SKM-1 treated with dmso at 0.1 percent for 144 hours (cell line): Measurements from ENCODE around the gene UBA7.
"Not testable (repeated sequence)": the region's sequence is repeated elsewhere in the genome, so short reads cannot be mapped to it uniquely, and the experiment has no call there.

Source experiments
- DNase-seq: peaks from one replicate; lab custom pipeline; 2025; ENCODE audit not compliant: unreplicated experiment; lab: John Stamatoyannopoulos, UW

The UBA7 gene, protein sequence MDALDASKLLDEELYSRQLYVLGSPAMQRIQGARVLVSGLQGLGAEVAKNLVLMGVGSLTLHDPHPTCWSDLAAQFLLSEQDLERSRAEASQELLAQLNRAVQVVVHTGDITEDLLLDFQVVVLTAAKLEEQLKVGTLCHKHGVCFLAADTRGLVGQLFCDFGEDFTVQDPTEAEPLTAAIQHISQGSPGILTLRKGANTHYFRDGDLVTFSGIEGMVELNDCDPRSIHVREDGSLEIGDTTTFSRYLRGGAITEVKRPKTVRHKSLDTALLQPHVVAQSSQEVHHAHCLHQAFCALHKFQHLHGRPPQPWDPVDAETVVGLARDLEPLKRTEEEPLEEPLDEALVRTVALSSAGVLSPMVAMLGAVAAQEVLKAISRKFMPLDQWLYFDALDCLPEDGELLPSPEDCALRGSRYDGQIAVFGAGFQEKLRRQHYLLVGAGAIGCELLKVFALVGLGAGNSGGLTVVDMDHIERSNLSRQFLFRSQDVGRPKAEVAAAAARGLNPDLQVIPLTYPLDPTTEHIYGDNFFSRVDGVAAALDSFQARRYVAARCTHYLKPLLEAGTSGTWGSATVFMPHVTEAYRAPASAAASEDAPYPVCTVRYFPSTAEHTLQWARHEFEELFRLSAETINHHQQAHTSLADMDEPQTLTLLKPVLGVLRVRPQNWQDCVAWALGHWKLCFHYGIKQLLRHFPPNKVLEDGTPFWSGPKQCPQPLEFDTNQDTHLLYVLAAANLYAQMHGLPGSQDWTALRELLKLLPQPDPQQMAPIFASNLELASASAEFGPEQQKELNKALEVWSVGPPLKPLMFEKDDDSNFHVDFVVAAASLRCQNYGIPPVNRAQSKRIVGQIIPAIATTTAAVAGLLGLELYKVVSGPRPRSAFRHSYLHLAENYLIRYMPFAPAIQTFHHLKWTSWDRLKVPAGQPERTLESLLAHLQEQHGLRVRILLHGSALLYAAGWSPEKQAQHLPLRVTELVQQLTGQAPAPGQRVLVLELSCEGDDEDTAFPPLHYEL

DNA sequence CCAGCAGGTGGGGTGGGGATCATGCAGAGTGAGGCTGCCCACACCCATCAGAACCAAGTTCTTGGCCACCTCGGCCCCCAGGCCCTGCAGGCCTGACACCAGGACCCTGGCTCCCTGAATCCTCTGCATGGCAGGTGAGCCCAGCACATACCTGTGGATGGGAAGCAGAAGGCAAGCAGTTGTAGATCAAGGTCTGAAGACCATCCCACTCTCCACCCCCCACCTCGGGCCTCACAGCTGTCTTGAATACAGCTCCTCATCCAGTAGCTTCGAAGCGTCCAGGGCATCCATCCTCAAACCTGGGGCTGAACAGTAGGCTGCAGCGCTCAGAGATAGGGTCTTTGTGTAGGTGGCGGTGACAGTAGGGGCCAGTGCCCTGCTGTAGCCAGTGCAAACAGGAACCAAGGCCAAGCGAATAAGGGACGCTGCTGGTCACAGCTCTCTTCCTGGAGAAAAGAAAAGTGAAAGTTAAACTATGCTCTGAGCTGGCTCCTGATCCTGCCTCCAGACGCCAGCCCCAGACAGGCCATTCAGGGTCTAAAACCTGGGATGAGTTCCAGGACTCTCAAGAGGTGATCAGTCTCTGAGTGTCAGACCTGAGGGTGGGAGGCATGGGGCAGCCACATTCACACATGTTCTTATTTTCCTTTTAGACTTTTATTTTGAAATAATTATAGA lies at the start of gene UBA7:
Gene UBA7, minus strand, starts transcription at position 457 of the 678 bp plus-strand sequence. Its CDS starts 166 bp downstream, at position 291.
- no peak for DNase-seq

DNA sequence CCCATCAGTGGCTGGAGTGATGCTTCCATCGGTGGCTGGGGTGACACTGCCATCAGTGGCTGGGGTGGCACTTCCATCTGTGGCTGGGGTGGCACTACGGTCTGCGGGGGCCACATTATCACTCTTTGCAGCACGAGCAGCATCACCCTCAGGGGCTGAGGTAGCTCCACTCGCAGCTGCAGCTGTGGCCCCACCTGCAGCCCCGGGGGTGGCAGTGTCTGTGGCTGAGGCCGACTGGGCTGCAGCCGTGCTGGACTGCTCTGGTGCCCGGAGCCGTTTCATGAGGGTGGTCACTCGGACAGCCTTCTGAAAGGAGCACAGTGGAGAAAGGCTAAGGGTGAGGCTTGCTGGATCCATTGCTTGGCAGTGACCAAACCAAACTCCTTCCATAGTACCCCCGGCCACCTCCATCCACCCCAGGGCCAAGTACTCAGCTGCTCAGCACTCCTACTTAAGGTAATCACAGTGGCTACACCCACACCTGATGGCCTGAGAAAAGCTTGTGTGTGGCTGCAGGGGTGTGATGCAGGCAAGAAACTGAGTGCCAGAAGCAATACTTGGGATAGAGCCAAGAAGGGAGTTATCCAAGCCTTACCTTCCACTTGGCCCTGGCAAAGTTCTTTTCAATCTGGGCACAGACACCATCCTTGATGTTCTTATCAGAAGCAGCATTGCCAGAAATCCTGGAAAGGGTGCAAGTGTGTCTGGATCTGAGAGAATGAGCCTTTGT lies 46.0 kb upstream of the UBA7 start:
- DNase-seq: no peak

DNA sequence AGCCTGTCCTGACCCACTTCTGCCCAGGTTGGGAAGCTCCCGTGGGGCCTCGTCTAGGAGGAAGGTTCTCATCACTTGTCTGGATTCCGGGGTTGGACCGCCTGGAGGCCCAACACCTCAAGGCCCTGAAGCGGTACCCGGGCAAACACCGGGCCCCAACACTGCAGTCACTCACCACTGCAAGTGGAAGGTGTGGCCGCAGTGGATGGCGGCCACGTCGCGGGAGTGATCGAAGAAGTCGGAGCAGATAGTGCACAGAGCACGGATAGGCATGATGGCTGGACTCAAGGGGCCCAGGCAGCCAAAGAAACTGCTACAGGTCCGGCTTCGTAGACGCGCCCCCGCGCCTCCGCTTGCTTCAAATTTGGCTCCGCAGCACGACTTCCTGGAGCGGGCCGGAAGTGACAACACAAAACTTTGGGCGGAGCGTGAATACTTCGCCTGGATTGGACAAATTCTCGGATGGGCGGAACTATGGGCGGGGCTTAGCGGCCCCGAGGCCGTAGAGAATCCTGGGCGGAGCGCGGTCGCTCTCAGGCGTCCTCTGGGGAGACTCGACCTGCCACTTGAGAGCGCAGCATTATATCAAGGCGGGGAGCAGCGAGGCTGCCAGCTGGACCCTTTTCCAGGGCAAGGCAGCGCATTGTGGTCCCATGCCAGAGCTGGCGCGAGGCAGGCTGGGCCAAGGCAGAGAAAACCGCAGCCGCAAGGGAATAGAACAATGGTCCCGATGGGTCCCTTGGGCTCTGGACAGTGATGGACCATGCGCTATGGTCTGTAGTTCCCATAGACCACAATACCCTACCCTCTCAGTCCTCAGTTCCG lies 42.6 kb upstream of the UBA7 start, which contains the start of gene TRAIP:
Gene TRAIP, minus strand, starts transcription at position 384 of the 825 bp plus-strand sequence. Its CDS starts 111 bp downstream, at position 273.
- DNase-seq: peak; percentile 92

DNA sequence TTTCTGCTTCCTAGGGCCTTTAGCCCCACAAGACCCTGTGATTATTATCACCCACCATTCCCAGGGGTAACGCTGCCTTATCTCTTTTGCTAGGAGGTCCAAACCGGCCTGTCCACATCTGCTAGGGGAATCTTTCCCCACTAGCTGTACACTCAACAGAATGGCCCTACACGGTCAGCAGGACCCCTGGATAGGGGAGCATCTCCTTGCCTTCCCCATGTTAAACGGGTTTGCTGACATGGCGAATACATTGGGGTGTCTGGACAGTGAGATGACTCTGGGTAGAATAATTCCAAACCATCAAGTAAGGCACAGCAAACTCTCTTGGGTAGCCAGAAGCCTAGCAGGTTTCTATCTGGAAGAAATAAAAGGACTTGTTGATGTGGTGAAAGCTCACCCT lies 41.9 kb upstream of the UBA7 start:
- DNase-seq: no peak

DNA sequence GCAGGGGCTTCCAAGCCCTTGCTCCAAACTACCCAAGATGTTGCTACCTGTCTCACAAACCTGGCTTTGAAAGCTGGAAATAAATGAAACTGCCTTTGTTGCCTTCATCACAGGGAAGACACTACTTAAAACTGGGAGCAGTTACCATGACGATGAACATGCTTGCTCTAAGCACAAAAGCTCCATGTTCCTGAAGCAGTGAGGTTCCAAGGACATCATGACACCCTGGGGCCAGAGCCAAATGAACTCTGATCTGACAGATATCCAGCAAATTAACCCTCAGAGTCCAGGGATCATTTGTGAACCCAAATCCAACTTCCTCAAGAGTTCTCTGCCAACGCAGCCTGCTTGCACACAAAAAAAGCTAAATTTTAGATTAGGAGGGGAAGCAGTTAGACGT lies 31.9 kb upstream of the UBA7 start:
- DNase-seq: no peak

DNA sequence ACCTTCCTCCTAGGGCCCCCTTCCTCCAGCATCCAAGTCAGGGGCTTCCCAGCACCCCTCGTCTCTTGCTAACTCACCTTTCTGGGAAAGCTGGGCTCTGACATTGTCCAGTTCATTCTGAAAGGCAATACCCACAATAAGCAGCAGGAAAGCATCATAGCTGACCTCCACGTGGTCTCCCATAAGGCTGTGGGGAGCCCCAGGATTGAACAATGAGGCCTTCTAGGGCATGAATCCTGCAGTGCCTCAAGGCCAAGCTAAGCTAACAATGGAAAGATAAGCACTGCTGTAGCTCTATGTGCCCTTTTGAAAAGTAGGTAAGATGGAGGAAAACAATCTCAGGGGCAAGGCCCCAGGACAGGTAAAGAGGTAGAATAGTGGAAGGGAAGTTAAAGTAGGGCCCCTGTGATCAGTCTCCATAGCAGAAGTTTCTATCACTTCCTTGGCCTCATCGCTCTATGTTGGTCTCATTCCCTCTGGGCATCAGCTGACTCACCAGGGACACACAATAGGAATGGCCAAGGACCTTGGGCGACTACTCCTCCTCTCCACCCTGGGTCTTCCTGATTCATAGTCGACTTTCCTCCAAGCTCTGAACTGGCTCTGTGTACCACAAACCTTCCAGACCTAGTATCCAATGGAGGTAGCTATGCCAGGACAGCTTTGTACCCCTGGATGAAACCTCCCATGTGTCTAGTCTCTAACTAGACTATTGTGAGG lies 30.9 kb upstream of the UBA7 start:
- DNase-seq: no peak

DNA sequence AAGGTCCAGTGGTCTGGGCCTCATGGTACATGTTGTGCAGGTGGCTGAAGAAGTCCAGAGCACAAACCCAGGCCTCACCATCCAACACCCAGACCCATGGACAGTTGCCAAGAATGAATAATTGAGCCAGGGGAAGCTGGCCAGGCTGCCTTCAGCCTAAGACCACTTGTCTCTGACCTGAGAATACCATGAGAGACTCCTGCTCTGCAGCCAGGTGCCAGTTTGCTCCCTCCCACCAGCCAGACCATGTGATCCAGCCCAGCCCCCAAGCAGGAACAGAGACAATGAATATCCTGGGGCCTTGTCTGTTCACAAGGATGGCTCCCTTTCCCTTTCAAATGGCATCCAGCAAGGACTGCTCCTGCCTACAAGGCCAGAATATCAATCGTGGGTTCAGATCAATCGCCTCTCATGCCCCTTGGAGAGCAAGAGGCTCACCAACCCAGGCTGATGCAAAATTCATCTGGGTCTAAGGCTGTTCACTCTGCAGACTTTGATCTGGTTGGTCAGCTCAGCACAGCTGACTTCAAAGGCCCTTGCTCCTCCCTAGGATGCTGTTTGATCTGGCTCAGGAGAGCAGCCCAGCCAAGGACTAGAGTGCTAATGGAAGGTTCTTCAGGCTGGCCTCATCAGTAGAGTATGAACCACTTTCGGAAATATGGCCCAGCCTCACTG lies 29.2 kb upstream of the UBA7 start:
- DNase-seq: no peak

DNA sequence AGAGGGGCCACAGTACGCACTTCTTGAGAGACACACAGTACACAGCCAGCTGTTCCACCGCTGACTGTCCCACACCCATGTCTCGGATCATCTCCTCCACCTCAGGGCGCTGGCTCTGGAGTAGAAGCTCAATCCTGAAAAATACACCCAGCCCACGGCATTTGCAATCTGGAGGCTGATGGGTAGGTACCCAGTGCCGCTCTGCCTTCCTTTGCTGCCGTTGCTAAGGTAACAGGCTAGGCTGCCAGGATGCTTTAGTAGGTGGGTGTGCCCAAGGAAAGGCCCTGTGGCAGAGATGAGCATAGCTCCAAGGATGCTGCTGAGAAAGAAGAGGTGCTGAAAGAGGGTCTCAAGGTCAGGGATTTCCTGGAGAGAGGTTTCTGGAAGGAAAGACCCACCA lies 28.1 kb upstream of the UBA7 start:
- DNase-seq: no peak

DNA sequence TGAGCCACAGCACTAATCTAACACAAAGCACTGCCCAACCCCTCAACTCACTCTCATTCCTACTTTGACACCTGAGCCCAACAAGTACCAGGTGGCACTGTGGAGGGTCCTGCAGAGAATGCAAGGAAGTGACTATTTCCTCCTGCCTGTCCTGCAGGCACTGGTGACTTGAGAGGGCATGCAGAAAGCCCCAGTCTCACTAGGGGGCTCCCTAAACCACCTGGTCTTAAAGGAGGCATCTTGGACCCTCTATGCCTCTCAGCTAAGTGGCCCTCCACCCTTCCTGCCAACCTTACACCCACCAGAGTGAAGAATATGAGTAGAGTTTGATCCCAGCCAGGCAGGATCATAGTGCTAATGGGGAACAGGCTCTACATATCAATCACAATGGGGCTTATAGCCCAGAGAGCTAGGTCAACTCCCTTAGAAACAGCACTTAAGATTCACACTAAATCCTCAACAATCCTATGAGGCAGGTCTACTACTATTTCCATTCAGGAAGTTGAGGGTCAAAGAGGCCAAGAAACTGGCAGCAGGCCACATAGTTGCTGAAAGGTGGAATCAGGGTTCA lies 27.5 kb upstream of the UBA7 start:
- DNase-seq: peak; percentile 23

DNA sequence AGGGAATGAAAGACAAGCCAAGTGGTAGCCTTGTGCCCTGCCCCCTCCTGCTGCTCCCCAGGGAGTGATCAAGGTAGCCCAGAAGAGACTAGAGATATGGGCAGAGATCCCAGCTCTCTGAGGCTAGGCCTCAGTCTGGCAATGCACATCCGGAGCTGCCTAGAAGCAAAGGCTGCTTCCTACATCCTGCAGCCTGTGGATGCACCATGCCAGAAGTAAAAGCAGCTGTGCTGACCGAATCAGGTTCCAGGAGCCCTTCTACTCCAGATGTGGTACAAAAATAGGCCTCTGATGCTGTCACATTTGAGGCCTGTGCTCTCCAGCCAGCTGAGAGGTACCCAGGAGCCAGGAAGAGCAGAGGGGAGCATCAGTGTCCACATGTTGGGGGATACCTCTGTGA lies 26.6 kb upstream of the UBA7 start:
- no peak for DNase-seq

DNA sequence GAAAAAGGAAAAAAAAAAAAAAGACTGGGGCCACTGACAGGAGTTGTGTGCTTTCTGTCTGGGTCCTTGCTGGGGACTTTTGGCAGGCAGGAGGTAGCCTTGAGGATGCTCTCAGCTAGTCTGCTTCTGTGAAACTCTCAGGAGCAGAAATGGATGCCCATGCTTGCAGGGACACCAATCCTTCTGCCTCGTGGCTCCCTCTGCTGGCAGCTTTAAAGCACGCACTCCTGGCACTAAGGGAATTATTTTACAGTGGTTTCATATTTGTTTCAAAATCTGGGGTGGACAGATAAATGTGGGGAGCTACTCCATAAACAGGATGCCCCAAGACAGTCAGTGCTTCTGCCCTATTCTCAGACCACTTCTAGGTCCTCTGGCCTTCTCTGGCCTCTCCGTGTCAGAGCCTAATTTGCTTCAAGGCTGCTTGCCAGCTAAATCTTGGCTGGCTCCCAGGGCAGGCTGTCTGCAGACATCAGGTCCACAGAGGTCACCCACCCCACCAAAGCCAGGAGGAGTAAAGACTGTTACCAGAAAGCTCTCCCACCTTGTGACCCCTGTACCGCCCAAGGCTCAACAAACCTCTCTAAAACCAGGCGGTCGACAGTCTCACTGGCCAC lies 25.5 kb upstream of the UBA7 start:
- peak; percentile 74 for DNase-seq

DNA sequence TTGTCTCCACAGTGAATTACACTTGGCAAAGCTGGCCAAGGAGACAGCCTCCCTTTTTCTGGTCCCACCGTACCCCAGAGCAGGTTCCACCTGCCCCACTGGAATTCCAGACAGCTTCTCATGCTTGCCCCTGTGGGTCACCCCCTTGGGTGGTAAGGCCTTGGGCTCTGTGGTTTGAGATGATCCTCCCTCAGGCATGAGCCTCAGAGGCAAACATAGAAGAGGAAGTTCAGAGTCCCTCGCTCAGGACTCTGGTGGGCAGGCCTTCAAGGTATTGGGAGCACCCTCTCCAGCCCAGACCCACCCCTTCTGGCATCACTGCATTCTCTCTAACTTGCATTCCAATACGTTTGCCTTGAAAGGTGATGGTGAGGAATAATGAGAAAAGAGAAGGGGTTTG lies 17.6 kb upstream of the UBA7 start:
- DNase-seq: no peak

DNA sequence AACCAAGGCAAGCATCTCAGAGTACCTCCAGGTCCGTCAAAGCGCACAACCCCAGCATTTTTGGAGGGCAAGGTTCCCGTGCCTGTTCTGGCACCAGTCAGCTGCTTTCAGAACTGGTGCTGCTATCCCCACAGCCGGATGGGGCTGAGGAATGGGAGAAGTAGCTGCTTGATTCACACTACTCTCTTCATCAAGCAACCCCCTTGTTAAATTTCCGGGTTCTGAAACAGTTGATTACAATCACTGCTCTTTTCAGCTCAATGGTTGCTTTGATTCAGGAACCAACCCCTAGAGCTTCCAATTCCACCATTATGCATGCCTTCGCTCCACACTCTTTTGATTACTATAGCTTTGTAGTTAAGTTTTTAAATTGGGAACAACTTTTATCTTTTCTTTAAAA lies 12.3 kb upstream of the UBA7 start:
- DNase-seq: no peak

DNA sequence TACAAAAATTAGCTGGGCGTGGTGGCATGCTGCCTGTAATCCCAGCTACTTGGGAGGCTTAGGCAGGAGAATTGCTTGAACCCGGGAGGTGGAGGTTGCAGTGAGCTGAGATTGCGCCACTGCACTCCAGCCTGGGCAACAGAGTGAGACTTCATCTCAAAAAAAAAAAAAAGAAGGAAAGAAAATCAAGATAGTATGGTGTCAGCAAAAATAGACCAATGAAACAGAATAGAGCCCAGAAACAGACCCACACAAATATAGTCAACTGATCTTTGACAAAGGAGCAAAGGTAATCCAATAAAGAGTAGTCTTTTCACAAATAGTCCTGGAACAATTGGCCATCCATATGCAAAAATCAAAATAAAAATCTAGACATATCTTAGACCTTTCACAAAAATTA lies 9.4 kb upstream of the UBA7 start:
- DNase-seq: not testable (repeated sequence)

DNA sequence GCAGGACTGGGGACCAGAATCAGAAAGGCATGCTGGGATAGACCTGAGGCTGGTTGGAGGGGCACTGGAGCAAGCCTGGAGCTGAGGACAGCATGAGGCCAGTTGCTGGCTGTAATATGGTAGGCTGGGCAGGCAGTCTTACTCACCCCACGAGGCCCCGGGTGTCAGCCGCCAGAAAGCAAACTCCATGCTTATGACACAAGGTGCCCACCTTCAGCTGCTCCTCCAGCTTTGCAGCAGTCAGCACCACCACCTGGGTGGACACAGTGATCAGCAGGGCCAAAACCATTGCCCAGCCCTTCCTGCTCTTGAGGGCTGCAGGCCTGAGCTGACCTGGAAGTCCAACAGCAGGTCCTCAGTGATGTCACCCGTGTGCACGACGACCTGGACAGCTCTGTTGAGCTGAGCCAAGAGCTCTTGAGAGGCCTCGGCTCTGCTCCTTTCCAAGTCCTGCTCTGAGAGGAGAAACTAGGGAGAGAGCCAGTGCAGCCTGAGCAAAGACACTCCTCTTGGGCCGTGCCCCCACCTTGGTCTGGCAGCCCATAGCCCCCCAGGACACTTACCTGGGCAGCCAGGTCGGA lies 747 bp downstream of the UBA7 start:
- no peak for DNase-seq

DNA sequence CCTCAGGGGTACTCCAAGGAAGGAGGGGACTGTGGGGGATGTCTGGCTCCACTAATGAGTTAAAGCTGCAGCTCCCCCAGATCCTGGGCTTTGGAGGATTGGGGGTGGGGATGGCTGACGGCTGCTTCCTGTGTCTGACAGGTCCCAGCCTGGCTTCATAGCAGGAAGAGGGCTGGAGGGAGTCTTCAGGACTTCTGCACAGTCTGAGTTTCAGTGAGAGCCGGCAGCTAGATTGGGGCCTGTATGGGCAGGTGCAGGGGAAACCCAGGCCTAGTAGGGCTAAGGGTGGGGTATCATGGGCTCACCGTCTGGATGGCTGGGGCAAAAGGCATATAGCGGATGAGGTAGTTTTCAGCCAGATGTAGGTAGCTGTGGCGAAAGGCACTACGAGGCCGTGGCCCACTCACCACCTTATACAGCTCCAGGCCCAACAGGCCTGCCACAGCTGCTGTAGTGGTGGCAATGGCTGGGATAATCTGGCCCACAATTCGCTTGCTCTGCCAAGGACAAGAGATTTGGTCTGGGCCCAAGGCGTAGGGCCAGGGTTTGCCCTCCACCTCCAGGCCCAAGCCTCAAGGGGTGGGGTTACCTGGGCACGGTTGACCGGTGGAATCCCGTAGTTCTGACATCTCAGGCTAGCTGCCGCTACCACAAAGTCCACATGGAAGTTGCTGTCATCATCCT lies 6.2 kb downstream of the UBA7 start:
- no peak for DNase-seq

DNA sequence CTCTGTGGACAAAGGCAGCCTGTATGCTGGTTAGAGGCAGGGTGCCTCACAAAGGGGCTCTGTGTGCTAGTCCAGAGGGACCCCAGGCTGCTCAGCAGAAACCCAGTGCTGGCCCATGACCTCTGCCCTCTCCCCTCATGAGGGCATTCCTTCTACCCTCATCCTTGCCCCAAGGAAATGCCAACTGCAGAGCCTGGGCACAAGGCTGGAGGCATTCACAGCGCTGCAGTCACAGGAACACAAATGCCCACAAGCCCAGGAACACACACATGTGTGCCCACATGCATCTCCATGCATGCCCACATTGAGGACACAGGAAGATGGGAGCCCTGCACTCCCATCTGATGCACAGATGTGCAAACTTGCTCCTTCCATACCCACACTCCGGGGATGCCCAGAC lies 6.9 kb downstream of the UBA7 start:
- no peak for DNase-seq
